Activated CD4-positive, alpha-beta T cell treated with anti-CD3 and anti-CD28 coated beads for 36 hours (primary cell): ENCODE results near the gene MESP2. TPM values are rescaled to one million over a fixed set of nuclear protein-coding genes. Genes with fewer than 3 reads are reported as not detected.

Source experiments
- ATAC-seq: fragments of 200-7000 bp; cut with Tn5 transposase; one replicate; pipeline ENCODE4 v1.10.0; 2021; ENCODE audit warnings: mild to moderate bottlenecking, moderate library complexity
- CTCF ChIA-PET: fragments of 350-600 bp; sonication (Branson Sonifier 250); formaldehyde crosslinking; loops from one replicate; lab custom pipeline; 2021; ENCODE audit warnings: antibody characterized with exemption; lab: Charles Lee
- POLR2A ChIA-PET: fragments of 350-600 bp; sonication (Branson Sonifier 250); formaldehyde crosslinking; loops from one replicate; lab custom pipeline; 2021; ENCODE audit warnings: antibody characterized with exemption, inconsistent platforms; lab: Charles Lee
- DNase-seq: peaks from one replicate; pipeline ENCODE4 v3.0.0-alpha.2; 2020
- H3K27ac Mint-ChIP-seq: one replicate; pipeline ENCODE4 v1.8.0; 2021; ENCODE audit warnings: mixed read lengths
- H3K27me3 Mint-ChIP-seq: one replicate; pipeline ENCODE4 v1.8.0; 2021; ENCODE audit warnings: mixed read lengths
- H3K36me3 Mint-ChIP-seq: one replicate; pipeline ENCODE4 v1.8.0; 2021; ENCODE audit warnings: low read depth, mixed read lengths
- H3K4me1 Mint-ChIP-seq: one replicate; pipeline ENCODE4 v1.8.0; 2021; ENCODE audit warnings: mixed read lengths
- H3K4me3 Mint-ChIP-seq: one replicate; pipeline ENCODE4 v1.8.0; 2021; ENCODE audit warnings: mild to moderate bottlenecking, moderate library complexity, mixed read lengths
- H3K9me3 Mint-ChIP-seq: one replicate; pipeline ENCODE4 v1.8.0; 2021; ENCODE audit warnings: low read depth, mixed read lengths
- intact Hi-C, 2 experiments: fragments of 100-400 bp; cut with DNase I in 1 of 2; cut with micrococcal nuclease in 1 of 2; formaldehyde crosslinking; loops; one replicate each; pipeline versions ENCODE4 v1.14.2 to v1.15.1; 2022 to 2024; cut with DNase I, micrococcal nuclease
- total RNA-seq, 2 experiments: library from RNA; stranded (reverse); gene quantifications; one replicate each; pipeline ENCODE4 v1.2.3, GENCODE V29; 2021

Gene MESP2
- total RNA-seq, 2 experiments from 2014 or later: 0.14 to 0.30 TPM

DNA sequence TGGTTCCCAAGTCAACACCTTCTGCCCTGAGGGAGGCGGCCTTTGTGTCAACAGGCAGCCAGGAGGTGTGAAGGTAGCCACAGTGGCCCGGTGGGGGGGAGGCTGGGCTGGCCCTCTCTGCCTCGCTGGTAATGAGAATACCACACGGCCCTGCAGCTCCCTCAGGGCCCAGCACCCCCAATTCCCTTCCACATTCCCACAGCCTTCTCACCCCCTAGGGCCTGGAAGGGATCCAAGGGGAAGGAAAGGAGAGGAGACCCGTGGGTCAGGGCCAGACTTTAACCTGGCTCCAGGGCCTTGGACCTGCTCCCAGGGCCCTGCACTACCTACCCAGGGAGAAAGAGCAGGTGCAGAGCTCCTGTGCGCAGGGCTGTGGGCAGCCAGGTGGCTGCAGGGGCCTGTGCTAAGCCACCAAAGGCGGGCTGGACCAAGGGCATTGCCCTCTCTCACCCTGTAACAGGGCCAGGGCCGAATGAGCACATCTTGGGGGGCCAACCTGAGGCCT is 8.7 kb upstream of the MESP2 start:
- DNase-seq (no peak), ATAC-seq (no peak)
- CTCF ChIA-PET: interaction anchor here (0.8 to 1.3 kb wide), 3 partner anchors 27 to 107 kb away, joined by 3 to 4 read pairs (median 3); no protein-coding TSS in a partner anchor
- Mint-ChIP-seq H3K36me3 (no peaks in the 10 kb centered on the region), H3K4me3 (no peak overlapping the region), H3K9me3 (no peaks in the 10 kb centered on the region), H3K27me3 (no peaks in the 10 kb centered on the region), H3K27ac (no peak overlapping the region), H3K4me1 (no peaks in the 10 kb centered on the region)
- intact Hi-C loops: no loop called here
- POLR2A ChIA-PET: interaction anchor here (0.6 kb wide), 1 partner anchor 13 kb away, joined by 5 read pairs; no protein-coding TSS in a partner anchor

DNA sequence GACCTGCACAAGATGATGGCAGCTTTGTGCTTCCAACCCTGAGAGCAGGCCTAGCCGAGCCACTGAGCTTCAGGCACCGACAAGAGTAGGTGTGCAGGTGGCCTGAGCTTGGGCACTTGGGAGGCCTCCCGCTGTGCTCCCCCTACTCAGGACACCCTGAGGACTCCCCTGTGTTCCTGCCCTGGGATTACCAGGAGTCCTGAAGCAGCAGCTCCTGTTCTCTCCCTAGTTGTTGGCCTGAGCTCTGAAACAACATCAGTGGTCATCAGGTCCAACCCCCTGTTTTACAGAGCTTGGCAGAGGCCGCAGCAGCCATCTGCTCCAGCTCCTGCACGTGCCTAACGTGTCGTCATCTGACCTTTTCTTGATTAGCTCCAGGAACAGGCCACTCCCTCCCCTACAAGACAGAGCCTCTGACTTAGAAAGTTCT is 8.0 kb upstream of the MESP2 start:
- ChIA-PET POLR2A (no interaction called here), CTCF (interaction anchor here (0.7 to 1.2 kb wide), 5 partner anchors 17 to 219 kb away, joined by 3 to 4 read pairs (median 3); no protein-coding TSS in a partner anchor)
- Mint-ChIP-seq H3K4me3 (no peak overlapping the region), H3K27me3 (no peaks in the 10 kb centered on the region), H3K9me3 (no peaks in the 10 kb centered on the region), H3K27ac (no peak overlapping the region), H3K4me1 (no peaks in the 10 kb centered on the region), H3K36me3 (no peaks in the 10 kb centered on the region)
- no peak for ATAC-seq
- intact Hi-C loops: no loop called here
- DNase-seq: no peak

DNA sequence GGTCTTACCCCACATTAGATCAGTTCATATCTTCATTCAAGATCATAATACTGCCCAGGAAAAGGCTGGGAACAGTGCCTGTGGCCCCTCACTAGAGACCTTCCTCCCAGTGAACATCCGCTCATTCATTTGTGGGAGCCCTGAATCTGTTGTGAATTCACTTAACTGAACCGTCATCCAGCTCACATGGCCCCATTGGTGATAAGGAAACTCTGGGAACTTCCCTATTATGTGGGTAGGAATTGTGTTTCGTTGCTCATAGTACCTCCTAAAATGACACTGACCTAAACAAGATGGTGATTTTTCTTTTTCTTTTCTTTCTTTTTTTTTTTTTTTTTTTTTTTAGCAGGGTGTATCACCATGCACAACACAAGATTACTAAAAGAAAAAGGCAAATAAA is 6.8 kb upstream of the MESP2 start:
- ATAC-seq (no peak), DNase-seq (no peak)
- ChIA-PET POLR2A (no interaction called here), CTCF (no interaction called here)
- Mint-ChIP-seq H3K4me3 (no peak overlapping the region), H3K9me3 (no peaks in the 10 kb centered on the region), H3K36me3 (no peaks in the 10 kb centered on the region), H3K27ac (no peak overlapping the region), H3K27me3 (peaks cover 3% of the 10 kb centered on the region), H3K4me1 (no peaks in the 10 kb centered on the region)
- intact Hi-C loops: no loop called here

DNA sequence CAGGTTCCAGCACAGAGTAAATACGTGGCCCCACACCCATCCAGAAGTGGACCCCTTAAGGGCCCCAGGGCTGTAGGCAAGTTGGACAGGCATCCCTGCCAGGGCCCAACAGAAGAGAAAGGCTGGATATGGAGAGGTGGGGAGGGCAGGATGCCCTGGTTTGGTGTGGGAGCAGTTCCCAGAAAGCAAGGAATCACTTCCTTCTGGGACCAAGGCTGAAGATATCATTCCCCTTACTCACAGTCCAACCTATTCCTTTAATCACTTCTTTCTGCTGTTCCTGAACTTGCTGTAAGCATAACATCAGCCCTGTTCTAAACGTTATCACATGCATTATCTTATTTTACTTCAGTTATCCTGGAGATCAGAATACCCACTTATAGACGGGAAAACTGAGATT is 6.1 kb upstream of the MESP2 start:
- CTCF ChIA-PET: interaction anchor here (1.2 to 2.2 kb wide), 2 partner anchors 9 to 30 kb away, joined by 4 to 13 read pairs; no protein-coding TSS in a partner anchor
- H3K4me1 Mint-ChIP-seq: no peaks in the 10 kb centered on the region
- H3K9me3 Mint-ChIP-seq: no peaks in the 10 kb centered on the region
- no peak overlapping the region for H3K4me3 Mint-ChIP-seq
- POLR2A ChIA-PET: no interaction called here
- H3K27ac Mint-ChIP-seq: no peak overlapping the region
- peaks cover 3% of the 10 kb centered on the region for H3K27me3 Mint-ChIP-seq
- intact Hi-C loops: no loop called here
- no peaks in the 10 kb centered on the region for H3K36me3 Mint-ChIP-seq
- DNase-seq (no peak), ATAC-seq (no peak)

DNA sequence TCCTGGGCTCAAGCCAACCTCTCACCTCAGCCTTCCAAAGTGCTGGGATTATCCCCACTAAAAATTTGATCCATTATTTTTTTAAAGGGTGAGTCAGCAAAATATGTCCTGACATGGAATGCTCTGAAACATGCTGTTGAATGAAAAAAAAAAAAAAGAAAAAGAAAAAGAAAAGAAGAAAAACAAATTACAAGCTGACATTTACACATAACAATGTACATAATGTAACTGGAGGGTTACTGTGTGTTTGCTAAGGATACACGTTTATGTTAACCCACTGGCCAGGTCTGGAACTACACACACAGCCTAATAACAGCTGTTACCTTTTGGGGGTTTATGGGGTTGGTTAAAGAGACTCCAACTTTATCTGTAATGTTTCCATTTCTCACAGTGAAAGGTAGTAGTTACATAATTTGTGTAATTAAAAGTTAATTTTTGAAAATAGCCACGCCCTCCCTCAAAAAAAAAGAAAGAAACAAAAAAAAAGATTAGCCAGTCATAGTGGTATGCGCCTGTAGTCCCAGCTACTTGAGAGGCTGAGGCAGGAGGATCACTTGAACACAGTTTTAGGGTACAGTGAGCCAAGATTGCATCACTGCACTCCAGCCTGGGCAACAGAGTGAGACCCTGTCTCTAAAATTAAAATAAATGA is 3.1 kb upstream of the MESP2 start:
- Mint-ChIP-seq H3K9me3 (no peaks in the 10 kb centered on the region), H3K4me3 (no peak overlapping the region), H3K27me3 (peaks cover 11% of the 10 kb centered on the region), H3K36me3 (no peaks in the 10 kb centered on the region), H3K4me1 (no peaks in the 10 kb centered on the region), H3K27ac (no peak overlapping the region)
- DNase-seq (no peak), ATAC-seq (no peak)
- CTCF ChIA-PET: interaction anchor here (0.5 to 2.2 kb wide), 5 partner anchors 13 to 972 kb away, joined by 3 to 7 read pairs (median 4); no protein-coding TSS in a partner anchor
- intact Hi-C loops: no loop called here
- POLR2A ChIA-PET: interaction anchor here (0.7 kb wide), 1 partner anchor 12 kb away, joined by 4 read pairs; no protein-coding TSS in a partner anchor

DNA sequence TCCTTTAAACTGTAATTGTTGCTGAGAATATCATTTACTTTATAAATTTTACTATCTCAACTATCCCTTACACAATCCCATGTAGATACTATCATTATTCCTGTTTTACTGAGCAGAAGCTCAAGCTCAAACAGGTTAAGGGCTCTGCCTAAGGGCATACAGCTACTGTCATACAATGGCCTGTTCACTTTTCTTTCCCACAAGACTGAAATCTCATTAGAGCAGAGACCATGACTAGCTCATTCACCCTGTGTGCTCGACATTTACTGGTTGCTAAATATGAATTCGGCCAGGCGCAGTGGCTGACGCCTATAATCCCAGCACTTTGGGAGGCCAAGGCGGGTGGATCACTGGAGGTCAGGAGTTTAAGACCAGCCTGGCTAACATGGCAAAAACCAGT is 1.6 kb upstream of the MESP2 start:
- Mint-ChIP-seq H3K4me3 (no peak overlapping the region), H3K27me3 (peaks cover 11% of the 10 kb centered on the region), H3K36me3 (no peaks in the 10 kb centered on the region), H3K9me3 (no peaks in the 10 kb centered on the region), H3K4me1 (no peaks in the 10 kb centered on the region), H3K27ac (no peak overlapping the region)
- ATAC-seq (no peak), DNase-seq (no peak)
- POLR2A ChIA-PET: no interaction called here
- intact Hi-C loops: no loop called here
- CTCF ChIA-PET: interaction anchor here (0.7 to 2.2 kb wide), 4 partner anchors 14 to 100 kb away, joined by 3 to 7 read pairs (median 4); no protein-coding TSS in a partner anchor

DNA sequence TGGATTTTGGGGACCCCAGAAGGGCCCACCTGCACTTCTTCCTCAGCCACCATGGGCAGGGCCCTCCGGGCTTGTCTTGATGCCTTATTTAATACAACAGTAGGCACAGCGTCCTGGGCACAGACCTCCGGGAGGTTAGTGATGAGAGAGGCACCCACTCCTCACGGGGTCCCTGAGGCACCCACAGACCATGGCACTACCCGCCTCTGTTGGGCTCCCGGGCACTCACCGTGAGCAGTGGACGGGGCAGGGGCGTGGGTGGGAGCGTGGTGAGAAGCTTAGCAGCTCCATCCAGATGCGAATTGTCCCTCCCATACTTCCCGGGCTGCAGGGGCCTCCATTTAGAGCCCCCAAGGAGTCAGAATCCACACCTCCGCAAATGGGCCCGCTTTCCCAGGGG is 317 bp upstream of the MESP2 start:
- POLR2A ChIA-PET: no interaction called here
- no peak overlapping the region for H3K4me3 Mint-ChIP-seq

DNA sequence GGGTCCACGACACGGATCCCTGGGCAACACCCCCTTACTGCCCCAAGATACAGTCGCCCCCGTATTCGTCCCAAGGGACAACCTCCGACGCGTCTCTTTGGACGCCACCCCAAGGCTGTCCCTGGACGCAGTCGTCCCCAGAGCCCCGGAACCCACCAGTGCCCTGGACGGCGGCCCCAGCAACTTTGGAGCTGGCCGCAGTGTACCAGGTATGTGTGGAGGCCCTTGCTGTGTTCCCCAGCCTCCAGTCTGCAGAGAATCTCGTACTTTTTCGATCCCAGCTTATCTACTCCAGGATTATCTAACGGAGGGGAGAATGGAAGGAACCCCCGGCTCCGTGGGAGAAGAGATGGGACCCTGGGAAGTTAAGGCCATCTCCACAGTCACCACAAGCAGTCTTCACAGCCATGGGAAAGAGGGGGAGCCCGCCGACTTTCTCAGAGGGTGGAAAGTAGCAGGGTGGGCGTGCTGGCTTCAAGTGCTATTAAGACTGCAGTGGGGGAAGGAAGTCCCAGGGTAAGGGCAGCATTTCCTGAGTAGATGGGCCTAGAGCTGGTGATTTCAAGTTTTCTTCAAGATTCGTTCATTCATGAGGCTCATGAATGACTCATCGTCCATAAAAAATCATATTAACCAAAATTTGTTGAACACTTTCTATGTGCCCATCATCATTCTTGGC is 1.1 kb downstream of the MESP2 start:
- POLR2A ChIA-PET: no interaction called here
- intact Hi-C loops: no loop called here
- Mint-ChIP-seq H3K27me3 (peaks cover 13% of the 10 kb centered on the region), H3K36me3 (no peaks in the 10 kb centered on the region), H3K4me3 (no peak overlapping the region), H3K4me1 (peaks cover 14% of the 10 kb centered on the region), H3K9me3 (no peaks in the 10 kb centered on the region), H3K27ac (no peak overlapping the region)
- DNase-seq (no peak), ATAC-seq (no peak)
- CTCF ChIA-PET: interaction anchor here (0.7 to 2.2 kb wide), 3 partner anchors 49 to 571 kb away, joined by 3 to 9 read pairs (median 3); no protein-coding TSS in a partner anchor

More for the DNA sequence above, 317 bp upstream of the MESP2 start:
- intact Hi-C loops: no loop called here
- Mint-ChIP-seq H3K4me1 (peaks cover 4% of the 10 kb centered on the region), H3K9me3 (no peaks in the 10 kb centered on the region), H3K27ac (no peak overlapping the region), H3K27me3 (peaks cover 13% of the 10 kb centered on the region), H3K36me3 (no peaks in the 10 kb centered on the region)
- CTCF ChIA-PET: interaction anchor here (1.3 kb wide), 1 partner anchor 15 kb away, joined by 4 read pairs; no protein-coding TSS in a partner anchor
- ATAC-seq (no peak), DNase-seq (no peak)

DNA sequence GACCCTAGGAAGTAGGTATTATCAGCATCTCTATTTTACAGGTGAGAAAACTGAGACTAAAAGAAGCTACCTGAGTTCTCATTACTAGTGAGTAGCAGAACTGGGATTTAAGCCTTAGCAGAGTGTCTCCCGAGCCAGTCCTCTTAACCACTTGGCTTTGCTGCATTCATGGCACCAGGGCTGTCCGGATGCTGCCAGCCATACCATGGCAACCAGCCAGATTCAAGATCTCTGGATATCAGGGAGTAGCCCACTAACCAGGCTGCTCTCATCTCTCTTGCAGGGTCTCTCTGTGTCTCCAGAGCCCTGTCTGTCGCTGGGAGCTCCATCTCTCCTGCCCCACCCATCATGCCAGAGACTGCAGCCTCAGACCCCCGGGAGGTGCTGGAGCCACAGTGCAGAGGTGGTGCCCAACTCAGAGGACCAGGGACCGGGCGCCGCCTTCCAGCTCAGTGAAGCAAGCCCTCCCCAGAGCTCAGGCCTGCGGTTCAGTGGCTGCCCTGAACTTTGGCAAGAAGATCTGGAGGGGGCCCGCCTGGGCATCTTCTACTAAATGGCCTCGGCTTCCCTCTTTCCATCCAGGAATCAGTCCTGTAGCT is 1.7 kb downstream of the MESP2 start:
- POLR2A ChIA-PET: no interaction called here

DNA sequence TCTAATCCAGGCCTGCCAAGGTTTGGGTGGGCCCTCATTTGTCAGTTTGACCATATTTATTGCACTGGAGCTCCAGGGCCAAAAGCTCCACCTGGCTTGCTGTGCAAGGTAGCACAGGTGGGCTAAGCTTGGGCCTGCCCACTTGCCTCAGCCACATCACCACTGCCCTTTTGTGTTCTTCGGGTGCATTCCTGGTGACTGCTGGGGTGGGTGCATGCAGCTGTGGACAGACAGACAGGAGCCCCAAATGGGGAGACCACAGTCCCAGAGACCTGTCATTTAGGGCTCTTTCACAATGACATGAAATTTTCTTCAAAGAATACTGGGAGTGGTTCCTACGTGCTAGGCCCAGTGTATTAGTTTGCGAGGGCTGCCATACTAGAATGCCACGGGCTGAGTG is 2.7 kb downstream of the MESP2 start:
- ChIA-PET POLR2A (no interaction called here), CTCF (interaction anchor here (2.2 kb wide), 1 partner anchor 96 kb away, joined by 9 read pairs; no protein-coding TSS in a partner anchor)
- ATAC-seq: no peak
- peaks cover 13% of the 10 kb centered on the region for H3K27me3 Mint-ChIP-seq
- intact Hi-C loops: no loop called here
- no peaks in the 10 kb centered on the region for H3K36me3 Mint-ChIP-seq
- peaks cover 15% of the 10 kb centered on the region for H3K4me1 Mint-ChIP-seq
- H3K4me3 Mint-ChIP-seq: no peak overlapping the region
- no peaks in the 10 kb centered on the region for H3K9me3 Mint-ChIP-seq
- DNase-seq: no peak
- no peak overlapping the region for H3K27ac Mint-ChIP-seq

More for the DNA sequence above, 1.7 kb downstream of the MESP2 start:
- H3K36me3 Mint-ChIP-seq: no peaks in the 10 kb centered on the region
- DNase-seq: no peak
- H3K4me1 Mint-ChIP-seq: peaks cover 15% of the 10 kb centered on the region
- no peak for ATAC-seq
- H3K27ac Mint-ChIP-seq: no peak overlapping the region
- no peaks in the 10 kb centered on the region for H3K9me3 Mint-ChIP-seq
- H3K4me3 Mint-ChIP-seq: no peak overlapping the region
- CTCF ChIA-PET: interaction anchor here (0.9 to 2.2 kb wide), 2 partner anchors 50 to 97 kb away, joined by 3 to 9 read pairs; no protein-coding TSS in a partner anchor
- intact Hi-C loops: no loop called here
- H3K27me3 Mint-ChIP-seq: peaks cover 13% of the 10 kb centered on the region

DNA sequence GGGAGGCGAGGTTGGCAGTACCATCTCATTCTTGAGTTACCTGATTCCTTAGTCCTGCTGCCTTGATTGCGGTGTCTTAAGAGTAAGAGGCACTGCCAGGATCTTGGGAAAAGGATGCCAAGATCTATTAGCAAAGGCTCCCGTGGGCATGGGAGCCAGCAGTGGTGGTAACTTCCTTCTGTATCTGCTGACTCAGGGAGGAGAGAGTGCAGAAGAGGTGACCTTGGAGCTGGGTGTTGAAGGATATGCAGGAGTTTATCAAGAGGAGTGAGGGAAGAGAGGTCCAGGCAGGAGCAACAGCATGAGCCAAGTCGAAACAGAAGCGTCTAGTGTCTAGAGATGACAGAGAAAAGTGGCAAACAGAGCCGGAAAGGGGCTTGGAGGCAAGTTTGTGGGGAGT is 4.5 kb downstream of the MESP2 start:
- no peak for ATAC-seq
- Mint-ChIP-seq H3K4me1 (peaks cover 15% of the 10 kb centered on the region), H3K36me3 (no peaks in the 10 kb centered on the region), H3K4me3 (no peak overlapping the region), H3K27me3 (peaks cover 11% of the 10 kb centered on the region), H3K27ac (peak overlapping the region; percentile 5), H3K9me3 (no peaks in the 10 kb centered on the region)
- intact Hi-C loops: no loop called here
- no peak for DNase-seq
- CTCF ChIA-PET: interaction anchor here (1.2 to 1.4 kb wide), 2 partner anchors 22 to 94 kb away, joined by 3 to 5 read pairs; no protein-coding TSS in a partner anchor
- POLR2A ChIA-PET: no interaction called here
